Mucosa of rectum (tissue), 2 donors: ENCODE results near the gene CH25H.
"Not testable (repeated sequence)": the region's sequence is repeated elsewhere in the genome, so short reads cannot be mapped to it uniquely, and the experiment has no call there.

Source experiments
- H3K27ac ChIP-seq, 2 donors: one replicate each; pipeline ENCODE4 v1.7.0; 2013; ENCODE audit warnings: inconsistent platforms in 2 of 2, low read depth in 2 of 2, low read length in 2 of 2
- H3K27me3 ChIP-seq, 2 donors: one replicate each; pipeline ENCODE4 v1.7.0; 2013; ENCODE audit warnings: low read length in 2 of 2; ENCODE audit not compliant: control insufficient read depth in 2 of 2, insufficient read depth in 2 of 2
- H3K36me3 ChIP-seq, 2 donors: one replicate each; pipeline ENCODE4 v1.7.0; 2013; ENCODE audit warnings: low read length in 2 of 2; ENCODE audit not compliant: control insufficient read depth in 2 of 2, insufficient read depth in 2 of 2
- H3K4me1 ChIP-seq, 2 donors: one replicate each; pipeline ENCODE4 v1.7.0; 2013; ENCODE audit warnings: low read length in 2 of 2, mild to moderate bottlenecking in 1 of 2; ENCODE audit not compliant: control insufficient read depth in 2 of 2, insufficient read depth in 2 of 2
- H3K4me3 ChIP-seq, 2 donors: one replicate each; pipeline ENCODE4 v1.7.0; 2013; ENCODE audit warnings: low read length in 2 of 2
- H3K9ac ChIP-seq, 2 donors: one replicate each; pipeline ENCODE4 v1.7.0; 2013; ENCODE audit warnings: low read length in 2 of 2, low read depth in 1 of 2, mild to moderate bottlenecking in 1 of 2
- H3K9me3 ChIP-seq, 2 donors: one replicate each; pipeline ENCODE4 v1.7.0; 2013; ENCODE audit warnings: low read length in 2 of 2; ENCODE audit not compliant: control insufficient read depth in 2 of 2
- donor health status: healthy.
- donor health status: Normal muscosa, but diverticular disease.

CH25H gene, protein sequence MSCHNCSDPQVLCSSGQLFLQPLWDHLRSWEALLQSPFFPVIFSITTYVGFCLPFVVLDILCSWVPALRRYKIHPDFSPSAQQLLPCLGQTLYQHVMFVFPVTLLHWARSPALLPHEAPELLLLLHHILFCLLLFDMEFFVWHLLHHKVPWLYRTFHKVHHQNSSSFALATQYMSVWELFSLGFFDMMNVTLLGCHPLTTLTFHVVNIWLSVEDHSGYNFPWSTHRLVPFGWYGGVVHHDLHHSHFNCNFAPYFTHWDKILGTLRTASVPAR

GRCh38 chr10:89207181-89207800 lies at the start of gene CH25H:
Gene CH25H (minus strand): TSS chr10:89207317. CDS start chr10:89207292, 25 bp downstream.
- H3K27me3 ChIP-seq, result peaks cover 45 to 58% of the 10 kb centered on the region in 2 donors
- no peaks in the 10 kb centered on the region for H3K9me3 ChIP-seq
- peak within 1 kb of the TSS; percentile 43 to 52 for H3K27ac ChIP-seq
- peak within 1 kb of the TSS; percentile 60 to 69 for H3K4me3 ChIP-seq
- H3K4me1 ChIP-seq, result peaks cover 6 to 19% of the 10 kb centered on the region in 2 donors
- peak within 1 kb of the TSS; percentile 48 to 57 for H3K9ac ChIP-seq
- no peaks in the 10 kb centered on the region for H3K36me3 ChIP-seq

GRCh38 chr10:89256340-89256739 lies 49.2 kb upstream of the CH25H start:
- no peaks in the 10 kb centered on the region for H3K27me3 ChIP-seq
- H3K4me3 ChIP-seq, result no peak overlapping the region
- H3K27ac ChIP-seq, result no peak overlapping the region
- no peaks in the 10 kb centered on the region for H3K36me3 ChIP-seq
- H3K9me3 ChIP-seq, result no peaks in the 10 kb centered on the region
- peaks cover 0 to under 1% of the 10 kb centered on the region in 2 donors for H3K4me1 ChIP-seq
- no peak overlapping the region for H3K9ac ChIP-seq

DNA sequence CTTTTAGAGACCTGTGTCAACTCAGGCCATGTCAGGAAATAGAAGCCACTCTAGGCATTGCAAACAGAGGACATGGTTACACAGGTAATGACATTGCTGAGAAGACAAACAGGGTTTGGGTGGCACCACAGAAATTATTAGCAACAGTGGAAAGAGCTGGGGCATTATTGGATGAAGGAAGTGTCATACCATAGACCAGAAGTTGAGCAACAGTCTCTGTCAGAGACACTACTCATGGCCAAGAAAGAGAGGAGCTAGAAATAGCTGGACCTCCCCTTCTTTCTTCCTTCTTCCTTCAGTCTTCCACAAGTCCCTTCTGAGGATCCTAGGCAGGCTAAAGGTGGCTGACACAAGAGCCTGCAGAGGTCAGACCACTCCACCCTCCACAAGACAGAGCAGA lies 48.7 kb upstream of the CH25H start:
- no peaks in the 10 kb centered on the region for H3K9me3 ChIP-seq
- no peak overlapping the region for H3K9ac ChIP-seq
- H3K4me1 ChIP-seq, result peaks cover 0 to 5% of the 10 kb centered on the region in 2 donors
- H3K4me3 ChIP-seq, result no peak overlapping the region
- H3K27me3 ChIP-seq, result no peaks in the 10 kb centered on the region
- H3K36me3 ChIP-seq, result no peaks in the 10 kb centered on the region
- no peak overlapping the region for H3K27ac ChIP-seq

- not testable (repeated sequence) for H3K27me3 ChIP-seq, H3K9ac ChIP-seq, H3K36me3 ChIP-seq, H3K4me3 ChIP-seq, H3K9me3 ChIP-seq, H3K4me1 ChIP-seq, H3K27ac ChIP-seq
Observed at GRCh38 chr10:89255091-89255579, 48.0 kb upstream of the CH25H start.

- Histone ChIP-seq H3K9me3 (no peaks in the 10 kb centered on the region), H3K27ac (no peak overlapping the region), H3K4me3 (peak overlapping the region; percentile 75 to 83), H3K9ac (peak overlapping the region in 1 of 2 donors; percentile 62), H3K27me3 (no peaks in the 10 kb centered on the region), H3K36me3 (no peaks in the 10 kb centered on the region), H3K4me1 (peaks cover 0 to 5% of the 10 kb centered on the region in 2 donors)
Observed at GRCh38 chr10:89252225-89252585, 45.1 kb upstream of the CH25H start.

DNA sequence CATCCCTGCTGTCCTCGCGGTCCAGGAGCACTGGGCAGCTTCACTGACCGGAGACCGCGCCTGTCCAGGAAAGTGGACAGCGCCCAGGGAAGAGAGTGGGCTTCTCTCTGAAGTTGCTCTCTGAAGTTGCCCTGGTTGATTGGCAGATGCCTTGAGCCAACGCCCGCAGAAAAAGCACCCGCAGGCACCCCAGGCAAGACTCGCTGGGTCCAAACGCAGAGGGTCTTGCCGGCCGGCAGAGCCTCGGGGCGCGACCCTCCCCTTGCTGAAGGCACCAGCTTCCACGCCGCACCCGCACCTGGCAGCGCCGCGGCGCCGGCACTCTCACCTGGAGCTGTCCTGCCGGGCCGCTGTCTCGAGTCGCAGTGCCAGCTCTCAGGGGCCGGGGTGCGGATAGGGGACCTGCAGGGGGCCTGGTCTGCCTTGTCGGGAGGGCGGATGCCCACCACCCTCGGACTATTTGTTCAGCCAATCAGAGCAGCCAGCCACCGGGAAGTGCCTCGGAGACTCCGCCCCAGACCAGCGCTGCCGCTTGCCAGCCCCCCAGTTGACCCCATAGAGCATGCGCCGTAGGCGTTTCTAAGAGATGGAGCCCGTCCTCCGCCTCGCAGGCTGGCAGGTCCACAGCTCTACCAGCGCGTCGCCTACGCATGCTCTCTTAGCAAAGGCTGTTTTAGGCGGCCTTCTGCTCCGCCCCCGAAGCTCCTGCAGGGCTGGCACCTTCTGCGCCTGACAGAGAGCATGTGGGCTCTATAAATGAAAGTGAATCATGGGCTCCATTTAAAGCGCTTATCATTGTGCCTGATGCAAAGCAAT lies 44.5 kb upstream of the CH25H start, which contains the start of gene LIPA:
Gene LIPA, minus strand, starts transcription at position 367 of the 816 bp plus-strand sequence. CDS start 4,127 bp downstream, outside the sequence.
- Histone ChIP-seq H3K4me3 (peak within 1 kb of the TSS; percentile 75 to 83), H3K27ac (peak within 1 kb of the TSS; percentile 45 to 63), H3K9ac (peak within 1 kb of the TSS; percentile 62 to 75), H3K4me1 (peaks cover 0 to 5% of the 10 kb centered on the region in 2 donors), H3K27me3 (no peaks in the 10 kb centered on the region), H3K9me3 (no peaks in the 10 kb centered on the region), H3K36me3 (no peaks in the 10 kb centered on the region)

DNA sequence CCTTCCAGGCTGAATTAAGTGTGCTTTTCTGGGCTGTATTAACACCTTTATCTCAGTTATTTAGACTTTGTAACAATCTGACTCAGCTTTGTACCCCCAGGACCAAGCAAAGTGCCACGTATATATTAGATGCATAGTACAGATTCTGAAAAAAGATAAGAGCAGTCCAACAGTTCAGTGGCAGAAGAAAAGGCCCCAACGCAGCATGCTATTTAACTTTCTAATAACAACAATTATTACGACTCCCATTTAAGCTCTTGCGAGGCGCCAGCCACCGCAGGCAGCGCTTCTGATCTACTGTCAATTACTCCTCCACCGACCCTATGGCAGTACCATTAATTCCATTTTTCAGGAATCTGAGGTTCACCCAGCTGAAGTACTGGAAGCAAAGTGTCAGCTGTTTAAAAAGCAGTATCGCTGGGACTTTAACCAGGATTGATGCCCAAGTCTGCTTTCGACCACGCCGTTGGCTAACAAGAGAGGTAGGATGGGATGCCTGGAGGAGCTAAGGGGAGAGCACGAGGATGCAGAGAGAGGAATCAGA lies 43.8 kb upstream of the CH25H start:
- Histone ChIP-seq H3K27me3 (no peaks in the 10 kb centered on the region), H3K9ac (peak overlapping the region; percentile 62 to 75), H3K27ac (peak overlapping the region in 1 of 2 donors; percentile 63), H3K4me3 (peak overlapping the region; percentile 75 to 83), H3K9me3 (no peaks in the 10 kb centered on the region), H3K4me1 (peaks cover 0 to 5% of the 10 kb centered on the region in 2 donors), H3K36me3 (no peaks in the 10 kb centered on the region)

- peaks cover 0 to 5% of the 10 kb centered on the region in 2 donors for H3K4me1 ChIP-seq
- no peak overlapping the region for H3K27ac ChIP-seq
- H3K9ac ChIP-seq, result no peak overlapping the region
- no peak overlapping the region for H3K4me3 ChIP-seq
- no peaks in the 10 kb centered on the region for H3K27me3 ChIP-seq
- no peaks in the 10 kb centered on the region for H3K36me3 ChIP-seq
- H3K9me3 ChIP-seq, result no peaks in the 10 kb centered on the region
Observed at GRCh38 chr10:89248990-89249389, 41.9 kb upstream of the CH25H start.

DNA sequence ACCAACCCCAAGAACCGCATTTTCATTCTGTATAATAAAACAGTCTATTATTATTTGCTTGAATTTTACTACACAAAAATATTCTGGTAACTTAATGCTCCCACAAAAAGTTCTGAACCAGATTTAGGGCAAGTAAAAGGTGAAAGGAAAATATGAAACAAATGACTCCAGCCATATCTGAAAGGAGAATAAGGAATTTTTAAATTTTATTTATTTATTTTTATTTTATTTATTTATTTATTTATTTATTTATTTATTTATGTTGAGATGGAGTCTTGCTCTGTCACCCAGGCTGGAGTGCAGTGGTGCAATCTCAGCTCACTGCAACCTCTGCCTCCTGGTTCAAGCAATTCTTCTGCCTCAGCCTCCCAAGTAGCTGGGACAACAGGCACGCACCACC lies 40.5 kb upstream of the CH25H start:
- not testable (repeated sequence) for H3K27me3 ChIP-seq, H3K9ac ChIP-seq, H3K36me3 ChIP-seq, H3K4me3 ChIP-seq, H3K27ac ChIP-seq, H3K4me1 ChIP-seq, H3K9me3 ChIP-seq
